ENCODE data around the gene NDC1.
A peak's percentile ranks its signal among the peaks of the same experiment; 100 is the strongest.

The NDC1 gene

DNA sequence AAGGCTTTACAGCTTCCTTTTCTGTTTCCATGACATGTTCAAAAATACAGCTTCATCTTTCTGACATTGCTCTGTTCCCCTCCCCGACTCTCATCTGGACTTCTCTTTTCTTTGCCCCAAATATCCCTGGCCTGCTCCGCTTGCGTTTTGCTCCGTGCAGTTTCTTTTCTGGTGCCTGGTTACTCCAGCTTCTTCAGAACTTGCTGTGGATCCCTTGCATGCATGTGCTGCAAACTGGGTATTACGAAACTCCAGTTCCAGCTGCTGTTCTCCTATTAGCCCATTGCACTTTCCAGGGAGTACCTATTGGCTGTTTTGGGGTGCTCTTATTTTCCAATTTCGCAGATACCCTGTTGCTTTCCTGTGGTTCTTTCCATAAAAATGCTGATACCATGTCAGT, 9.9 kb upstream of the NDC1 start:
- no peak for DNase-seq (ENCODE audit: extremely low spot score)
- TF ChIP-seq, protein P1, sequence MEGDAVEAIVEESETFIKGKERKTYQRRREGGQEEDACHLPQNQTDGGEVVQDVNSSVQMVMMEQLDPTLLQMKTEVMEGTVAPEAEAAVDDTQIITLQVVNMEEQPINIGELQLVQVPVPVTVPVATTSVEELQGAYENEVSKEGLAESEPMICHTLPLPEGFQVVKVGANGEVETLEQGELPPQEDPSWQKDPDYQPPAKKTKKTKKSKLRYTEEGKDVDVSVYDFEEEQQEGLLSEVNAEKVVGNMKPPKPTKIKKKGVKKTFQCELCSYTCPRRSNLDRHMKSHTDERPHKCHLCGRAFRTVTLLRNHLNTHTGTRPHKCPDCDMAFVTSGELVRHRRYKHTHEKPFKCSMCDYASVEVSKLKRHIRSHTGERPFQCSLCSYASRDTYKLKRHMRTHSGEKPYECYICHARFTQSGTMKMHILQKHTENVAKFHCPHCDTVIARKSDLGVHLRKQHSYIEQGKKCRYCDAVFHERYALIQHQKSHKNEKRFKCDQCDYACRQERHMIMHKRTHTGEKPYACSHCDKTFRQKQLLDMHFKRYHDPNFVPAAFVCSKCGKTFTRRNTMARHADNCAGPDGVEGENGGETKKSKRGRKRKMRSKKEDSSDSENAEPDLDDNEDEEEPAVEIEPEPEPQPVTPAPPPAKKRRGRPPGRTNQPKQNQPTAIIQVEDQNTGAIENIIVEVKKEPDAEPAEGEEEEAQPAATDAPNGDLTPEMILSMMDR (IDR thresholded peaks at IDR 0.05; ENCODE audit: control extremely low read depth, extremely low read depth, low read depth, missing control alignments) = no peak
- CTCF ChIA-PET = interaction anchor here (0.7 to 5.8 kb wide), 3 partner anchors 12 to 111 kb away, joined by 3 to 86 read pairs (median 3); no protein-coding TSS in a partner anchor
- POLR2A ChIA-PET = no interaction called here

DNA sequence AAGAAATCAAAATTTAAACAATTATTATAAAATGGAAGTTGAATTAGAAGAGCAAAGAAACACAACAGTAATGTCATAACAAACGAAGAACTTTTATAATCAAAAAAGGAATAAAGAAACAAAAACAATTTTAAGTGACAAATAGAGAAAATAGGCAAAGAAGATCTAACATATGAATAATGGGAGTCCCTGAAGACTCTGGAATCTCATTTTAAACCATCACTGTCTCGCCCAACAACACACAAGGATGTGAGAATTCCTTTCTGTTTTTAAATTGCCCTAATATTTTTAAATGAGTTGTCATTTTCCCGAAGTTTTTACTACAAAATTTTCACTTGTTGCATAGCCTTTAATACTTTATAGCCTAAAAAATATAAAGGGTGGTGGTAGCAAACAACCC, 4.3 kb upstream of the NDC1 start:
- DNase-seq (ENCODE audit: extremely low spot score) = no peak
- CTCF ChIA-PET = interaction anchor here (1.6 kb wide), 1 partner anchor 18 kb away, joined by 4 read pairs; no protein-coding TSS in a partner anchor
- POLR2A ChIA-PET = no interaction called here
- TF ChIP-seq, protein P1 (IDR thresholded peaks at IDR 0.05; ENCODE audit: control extremely low read depth, extremely low read depth, low read depth, missing control alignments) = no peak

DNA sequence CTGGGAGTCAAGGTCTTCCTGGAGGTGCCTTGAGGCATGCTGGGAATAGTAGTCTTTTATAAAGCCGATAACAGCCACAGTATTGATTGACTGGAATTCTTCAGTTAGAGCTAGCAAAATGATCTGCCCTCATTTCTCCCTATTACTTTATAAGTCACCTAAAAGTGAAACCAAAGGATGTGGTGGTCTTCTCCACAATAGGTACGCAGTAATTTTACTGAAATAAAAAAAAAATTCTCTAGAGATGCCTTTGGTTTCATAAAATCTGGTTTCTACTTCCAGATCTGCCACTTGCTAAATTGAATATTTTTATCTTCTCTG, 518 bp upstream of the NDC1 start:
- TF ChIP-seq, protein P1 (IDR thresholded peaks at IDR 0.05; ENCODE audit: control extremely low read depth, extremely low read depth, low read depth, missing control alignments) = no peak
- ChIA-PET CTCF (interaction anchor here (1.3 to 3.1 kb wide), 6 partner anchors 13 to 121 kb away, joined by 3 to 11 read pairs (median 4); partner anchors contain the start of gene IFT25), POLR2A (no interaction called here)
- no peak for DNase-seq (ENCODE audit: extremely low spot score)

DNA sequence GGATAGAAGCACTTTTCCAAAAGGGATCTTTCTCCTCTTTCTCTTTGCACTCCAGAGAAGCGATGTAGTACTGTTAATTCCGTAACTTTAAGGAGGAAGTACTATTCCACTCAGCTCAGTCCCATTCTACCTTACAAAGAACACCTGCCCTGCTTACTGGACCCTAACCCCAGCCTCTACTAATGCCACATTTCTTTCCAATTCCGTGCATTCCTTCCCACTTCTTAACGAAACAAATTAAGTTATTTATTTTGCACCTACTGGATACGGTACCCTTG, 511 bp downstream of the NDC1 start:
- peak; percentile 21 for DNase-seq (ENCODE audit: extremely low spot score)
- ChIA-PET POLR2A (no interaction called here), CTCF (interaction anchor here (1.0 to 4.1 kb wide), 8 partner anchors 12 to 122 kb away, joined by 3 to 16 read pairs (median 4); partner anchors contain the start of gene IFT25)

DNA sequence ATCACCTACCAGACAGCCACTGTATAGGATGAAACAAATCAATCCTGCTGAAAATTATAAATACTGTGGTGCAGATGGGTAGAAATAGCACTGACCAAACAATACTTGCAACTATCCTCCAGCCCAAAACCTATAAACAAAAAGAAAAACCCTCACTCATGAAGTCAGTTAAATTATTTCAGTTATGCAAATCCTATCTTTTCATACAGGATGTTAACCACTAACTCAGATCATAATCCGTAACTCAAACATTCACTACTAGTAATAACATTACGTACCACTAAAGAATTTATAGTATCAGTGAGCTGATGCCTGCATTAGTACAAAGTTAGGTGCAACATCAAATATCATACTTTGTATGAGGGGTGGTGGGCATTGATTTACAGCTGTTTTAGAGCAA, 2.6 kb downstream of the NDC1 start:
- ChIA-PET POLR2A (no interaction called here), CTCF (interaction anchor here (1.3 to 4.1 kb wide), 5 partner anchors 9 to 217 kb away, joined by 3 to 16 read pairs (median 4); partner anchors contain the start of gene TMEM59)
- DNase-seq (ENCODE audit: extremely low spot score) = peak; percentile 23
- TF ChIP-seq, protein P1 (IDR thresholded peaks at IDR 0.05; ENCODE audit: control extremely low read depth, extremely low read depth, low read depth, missing control alignments) = no peak

More for the DNA sequence above, 511 bp downstream of the NDC1 start:
- TF ChIP-seq, protein P1 (IDR thresholded peaks at IDR 0.05; ENCODE audit: control extremely low read depth, extremely low read depth, low read depth, missing control alignments) = no peak

DNA sequence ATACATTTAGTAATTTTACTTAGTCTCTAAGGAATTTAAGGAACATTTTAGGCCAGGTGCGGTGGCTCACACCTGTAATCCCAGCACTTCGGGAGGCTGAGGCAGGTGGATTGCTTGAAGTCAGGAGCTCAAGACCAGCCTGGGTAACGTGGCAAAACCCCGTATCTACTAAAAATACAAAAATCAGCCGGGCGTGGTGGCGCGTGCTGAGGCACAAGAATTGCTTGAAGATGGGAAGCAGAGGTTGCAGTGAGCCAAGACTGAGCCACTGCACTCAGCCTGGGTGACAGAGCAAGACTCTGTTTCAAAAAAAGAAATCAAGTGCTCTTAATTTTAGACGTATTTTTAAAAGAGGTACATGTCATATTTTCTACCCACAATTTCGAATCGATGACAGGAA, 3.3 kb downstream of the NDC1 start:
- ChIA-PET CTCF (interaction anchor here (1.0 to 4.1 kb wide), 5 partner anchors 9 to 218 kb away, joined by 3 to 16 read pairs (median 4); partner anchors contain the start of gene TMEM59), POLR2A (no interaction called here)
- TF ChIP-seq, protein P1 (IDR thresholded peaks at IDR 0.05; ENCODE audit: control extremely low read depth, extremely low read depth, low read depth, missing control alignments) = no peak
- DNase-seq (ENCODE audit: extremely low spot score) = no peak
